Stomach (tissue), 9 donors: Measurements from ENCODE around the gene COX8A. TPM values are rescaled to one million over a fixed set of nuclear protein-coding genes. Genes with fewer than 3 reads are reported as not detected.

Experiments used
- DNase-seq, 2 donors: peaks; one replicate each; pipeline versions ENCODE4 v3.0.0 to v3.0.0-alpha.2; 2013 to 2019
- H3K27ac ChIP-seq, 5 donors: fragments of 200-600 bp in 4 of 5; sonication (generic) in 4 of 5; one replicate each; pipeline ENCODE4 v1.5.1; 2013 to 2019; ENCODE audit warnings: mild to moderate bottlenecking in 1 of 5, moderate library complexity in 1 of 5
- H3K27me3 ChIP-seq, 3 donors: fragments of 200-600 bp; sonication (generic); one replicate each; pipeline ENCODE4 v1.5.1; 2017 to 2019; ENCODE audit warnings: mixed run types in 1 of 3
- H3K36me3 ChIP-seq, 4 donors: fragments of 200-600 bp; sonication (generic); 1 replicate in 3 of 4; 2 replicates in 1 of 4; pipeline ENCODE4 v1.5.1; 2016 to 2019
- H3K4me1 ChIP-seq, 4 donors: fragments of 200-600 bp; sonication (generic); one replicate each; pipeline ENCODE4 v1.5.1; 2016 to 2019
- H3K4me3 ChIP-seq, 4 donors: fragments of 200-600 bp; sonication (generic) in 3 of 4; one replicate each; pipeline ENCODE4 v1.5.1; 2016 to 2019; ENCODE audit warnings: mild to moderate bottlenecking in 1 of 4
- H3K9me3 ChIP-seq, 4 donors: fragments of 200-600 bp; sonication (generic); one replicate each; pipeline ENCODE4 v1.5.1; 2016 to 2019
- EP300 ChIP-seq: sonication (generic); formaldehyde crosslinking; IDR thresholded peaks from one replicate; pipeline ENCODE4 v1.6.1; 2017; ENCODE audit warnings: antibody characterized with exemption
- POLR2A ChIP-seq, 4 donors: fragments of 450-650 bp; IDR thresholded peaks; one replicate each; pipeline ENCODE4 v1.6.1; 2016; ENCODE audit warnings: antibody characterized with exemption in 4 of 4, control low read depth in 2 of 4, mild to moderate bottlenecking in 1 of 4, moderate library complexity in 1 of 4
- POLR2AphosphoS5 ChIP-seq, 3 donors: sonication (generic); formaldehyde crosslinking; IDR thresholded peaks; one replicate each; pipeline ENCODE4 v1.6.1; 2016; ENCODE audit warnings: antibody characterized with exemption in 3 of 3
- WGBS, 5 donors: extraction: QIAGEN DNeasy Blood & Tissue Kit in 3 of 5; methylation state at CpG; one replicate each; pipeline versions ENCODE4 v1.1.5 to v1.1.7; 2013 to 2018; 5-methylcytosine and 5-hydroxymethylcytosine counted together
- intact Hi-C: fragments of 100-400 bp; cut with DNase I; formaldehyde crosslinking; loops from one replicate; pipeline ENCODE4 v1.15.1; 2023; ENCODE audit warnings: low total_unique reads
- polyA plus RNA-seq, 3 donors: library from polyadenylated mRNA; stranded (reverse); fragments of 200-250 nt; gene quantifications; one replicate each; pipeline ENCODE4 v1.2.3, GENCODE V29; 2013
- total RNA-seq, 5 donors: library from RNA; depleted of rRNA; stranded (reverse); fragments of >200 nt; gene quantifications; one replicate each; pipeline versions ENCODE4 v1.1.0 to v1.2.3, GENCODE V29; 2014 to 2016
- TF ChIP-seq, protein P1 (sequence below), 7 experiments: fragments of 450-650 bp in 4 of 7; fragments of 200-600 bp in 3 of 7; sonication (generic) in 3 of 7; IDR thresholded peaks; one replicate each; pipeline ENCODE4 v1.5.1; 2016 to 2019; ENCODE audit warnings: antibody characterized with exemption in 7 of 7, control low read depth in 2 of 7, mild to moderate bottlenecking in 1 of 7
- donor health status: healthy with polysubstance abuse.
- donor health status: Bipolar disorder and iron deficiency.
- donor health status: healthy.

COX8A gene
- total and polyA plus RNA-seq, 8 donors: 107 to 1,045 (median 933) TPM

DNA sequence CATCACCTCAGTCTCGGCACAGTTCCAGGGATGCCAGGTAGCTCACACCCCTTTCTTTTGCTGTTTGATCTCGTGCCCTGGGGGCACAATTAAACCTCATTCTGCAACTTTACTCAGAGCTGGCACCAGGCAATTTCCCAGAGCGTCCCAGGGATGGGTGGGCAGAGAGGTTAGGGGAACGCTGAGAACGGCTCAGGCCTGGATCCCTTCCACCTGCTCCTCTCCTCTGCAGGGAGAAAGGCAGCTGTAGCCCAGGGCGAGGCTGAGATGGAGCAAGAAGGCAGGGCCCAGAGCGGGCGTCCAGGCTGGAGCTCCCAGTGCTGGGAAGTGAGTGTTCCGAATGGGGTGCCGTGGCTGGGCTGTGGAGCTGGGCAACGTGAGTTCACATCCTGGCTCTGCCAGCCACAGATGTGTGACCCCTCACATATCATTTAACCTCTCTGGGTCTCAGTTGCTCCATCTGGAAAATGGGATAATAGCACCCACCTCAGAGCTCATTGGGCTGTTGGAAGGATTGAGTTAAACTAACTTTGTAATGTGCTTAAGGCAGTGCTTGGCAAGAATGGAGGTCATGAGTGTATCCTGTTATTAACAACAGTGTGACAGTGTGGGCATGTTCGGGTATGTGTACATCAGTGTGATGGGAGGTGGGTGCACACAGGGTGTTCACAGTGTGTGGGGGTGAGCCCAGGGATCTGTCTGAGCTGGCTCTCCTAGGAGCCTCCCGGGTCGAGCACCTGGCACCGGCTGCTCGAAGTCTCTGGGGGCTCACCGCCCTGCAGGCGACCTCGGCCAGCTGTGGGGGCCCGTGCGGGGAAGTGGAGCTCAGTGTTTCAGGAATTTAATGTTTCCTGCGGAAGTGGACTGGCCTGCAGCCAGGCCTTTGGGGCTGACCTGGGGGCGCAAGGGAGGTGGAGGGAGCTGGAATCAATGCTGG, 27.3 kb downstream of the COX8A start:
- Histone ChIP-seq H3K4me3 (no peak overlapping the region), H3K9me3 (no peaks in the 10 kb centered on the region), H3K4me1 (peaks cover 29 to 46% (median 33%) of the 10 kb centered on the region in 4 donors), H3K27ac (no peak overlapping the region), H3K27me3 (peaks cover 0 to 40% (median 0%) of the 10 kb centered on the region in 3 donors), H3K36me3 (peaks cover 17 to 22% (median 20%) of the 10 kb centered on the region in 4 donors)
- 67 to 80% (median 71%) methylated on average over 20 to 23 of the region's 23 CpGs for WGBS, 5 donors
- peak in 1 of 2 donors; percentile 78 for DNase-seq
- intact Hi-C loops: loop anchor here (2.0 kb wide), 1 partner anchor 147 kb away; no protein-coding TSS in a partner anchor
- TF ChIP-seq, protein P1, sequence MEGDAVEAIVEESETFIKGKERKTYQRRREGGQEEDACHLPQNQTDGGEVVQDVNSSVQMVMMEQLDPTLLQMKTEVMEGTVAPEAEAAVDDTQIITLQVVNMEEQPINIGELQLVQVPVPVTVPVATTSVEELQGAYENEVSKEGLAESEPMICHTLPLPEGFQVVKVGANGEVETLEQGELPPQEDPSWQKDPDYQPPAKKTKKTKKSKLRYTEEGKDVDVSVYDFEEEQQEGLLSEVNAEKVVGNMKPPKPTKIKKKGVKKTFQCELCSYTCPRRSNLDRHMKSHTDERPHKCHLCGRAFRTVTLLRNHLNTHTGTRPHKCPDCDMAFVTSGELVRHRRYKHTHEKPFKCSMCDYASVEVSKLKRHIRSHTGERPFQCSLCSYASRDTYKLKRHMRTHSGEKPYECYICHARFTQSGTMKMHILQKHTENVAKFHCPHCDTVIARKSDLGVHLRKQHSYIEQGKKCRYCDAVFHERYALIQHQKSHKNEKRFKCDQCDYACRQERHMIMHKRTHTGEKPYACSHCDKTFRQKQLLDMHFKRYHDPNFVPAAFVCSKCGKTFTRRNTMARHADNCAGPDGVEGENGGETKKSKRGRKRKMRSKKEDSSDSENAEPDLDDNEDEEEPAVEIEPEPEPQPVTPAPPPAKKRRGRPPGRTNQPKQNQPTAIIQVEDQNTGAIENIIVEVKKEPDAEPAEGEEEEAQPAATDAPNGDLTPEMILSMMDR (IDR thresholded peaks at IDR 0.05): no peak
- TF ChIP-seq POLR2A (IDR thresholded peaks at IDR 0.05): no peak
- no peak for TF ChIP-seq EP300
- TF ChIP-seq POLR2AphosphoS5 (IDR thresholded peaks at IDR 0.05): no peak

GRCh38 chr11:64003807-64004589, 29.6 kb downstream of the COX8A start:
- Histone ChIP-seq H3K9me3 (no peaks in the 10 kb centered on the region), H3K36me3 (no peaks in the 10 kb centered on the region), H3K4me3 (no peak overlapping the region), H3K4me1 (peaks cover 37 to 55% (median 42%) of the 10 kb centered on the region in 4 donors), H3K27ac (no peak overlapping the region), H3K27me3 (peaks cover 0 to 55% (median 0%) of the 10 kb centered on the region in 3 donors)
- intact Hi-C loops: no loop called here
- TF ChIP-seq EP300 (no peak), POLR2A (IDR thresholded peaks at IDR 0.05) (no peak), POLR2AphosphoS5 (IDR thresholded peaks at IDR 0.05) (no peak)
- TF ChIP-seq, protein P1 (IDR thresholded peaks at IDR 0.05): no peak
- 63 to 76% (median 73%) methylated on average over 14 to 23 of the region's 23 CpGs for WGBS, 5 donors
- DNase-seq: no peak

DNA sequence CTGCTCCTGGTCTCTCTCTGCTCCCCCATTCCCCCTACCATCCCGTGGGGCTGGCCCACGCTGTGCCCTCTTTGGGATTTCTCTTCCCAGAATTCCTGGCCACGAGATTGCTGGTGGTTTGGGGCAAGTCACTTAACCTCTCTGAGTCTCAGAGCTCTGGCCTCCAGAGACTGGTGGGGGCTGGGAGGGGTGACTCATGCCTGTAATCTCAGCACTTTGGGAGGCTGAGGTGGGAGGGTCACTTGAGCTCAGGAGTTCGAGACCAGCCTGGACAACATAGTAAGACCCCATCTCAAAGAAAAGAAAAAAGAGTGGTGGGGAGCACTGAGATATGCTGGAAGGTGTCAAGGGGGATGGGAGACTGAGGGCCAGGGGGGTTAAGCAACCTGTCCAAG, 30.2 kb downstream of the COX8A start:
- WGBS, 5 donors: 67 to 76% (median 70%) methylated on average over 1 to 4 of the region's 4 CpGs
- H3K27me3 ChIP-seq: peaks cover 0 to 52% (median 0%) of the 10 kb centered on the region in 3 donors
- TF ChIP-seq, protein P1 (IDR thresholded peaks at IDR 0.05): no peak
- no peak for TF ChIP-seq POLR2A (IDR thresholded peaks at IDR 0.05)
- no peak for TF ChIP-seq EP300
- TF ChIP-seq POLR2AphosphoS5 (IDR thresholded peaks at IDR 0.05): no peak
- H3K4me1 ChIP-seq: peaks cover 31 to 49% (median 36%) of the 10 kb centered on the region in 4 donors
- no peak overlapping the region for H3K4me3 ChIP-seq
- H3K9me3 ChIP-seq: no peaks in the 10 kb centered on the region
- DNase-seq: no peak
- intact Hi-C loops: no loop called here
- no peak overlapping the region for H3K27ac ChIP-seq
- no peaks in the 10 kb centered on the region for H3K36me3 ChIP-seq

GRCh38 chr11:64005691-64006090, 31.3 kb downstream of the COX8A start:
- no peak overlapping the region for H3K27ac ChIP-seq
- no peaks in the 10 kb centered on the region for H3K36me3 ChIP-seq
- no peaks in the 10 kb centered on the region for H3K9me3 ChIP-seq
- TF ChIP-seq, protein P1 (IDR thresholded peaks at IDR 0.05): no peak
- TF ChIP-seq POLR2AphosphoS5 (IDR thresholded peaks at IDR 0.05) (no peak), POLR2A (IDR thresholded peaks at IDR 0.05) (no peak), EP300 (no peak)
- no peak overlapping the region for H3K4me3 ChIP-seq
- H3K4me1 ChIP-seq: peaks cover 22 to 38% (median 25%) of the 10 kb centered on the region in 4 donors
- DNase-seq: no peak
- intact Hi-C loops: no loop called here
- WGBS, 5 donors: 83 to 98% (median 90%) methylated on average over 2 to 4 of the region's 4 CpGs
- peaks cover 0 to 43% (median 0%) of the 10 kb centered on the region in 3 donors for H3K27me3 ChIP-seq
